MV-4-11 (cell line): Measurements from ENCODE around the gene NR1I3.

Source experiments
- DNase-seq: peaks from one replicate; lab custom pipeline; 2025; lab: John Stamatoyannopoulos, UW

NR1I3 gene

DNA sequence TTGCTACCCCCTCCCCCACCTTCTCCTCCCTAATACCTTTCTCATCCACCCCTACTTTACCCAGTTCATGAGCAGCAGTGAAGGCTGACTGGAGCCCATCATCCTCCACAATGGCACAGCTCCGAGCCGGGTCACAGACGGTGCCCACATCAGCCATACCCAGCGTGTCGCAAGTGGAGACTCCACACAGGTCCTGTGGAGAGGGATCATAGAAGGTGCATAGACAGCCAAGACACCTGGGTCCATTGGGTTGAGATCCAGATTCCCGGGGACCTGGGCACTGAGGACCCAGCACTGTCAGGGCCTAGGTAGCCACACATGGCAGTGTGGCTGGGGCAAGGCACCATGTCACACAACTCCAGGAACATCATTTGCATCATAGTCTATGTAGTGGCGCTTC lies 41.9 kb downstream of the NR1I3 start:
- DNase-seq, result no peak

- peak; percentile 91 for DNase-seq
Observed at GRCh38 chr1:161195171-161195570, 42.8 kb downstream of the NR1I3 start.

- no peak for DNase-seq
Observed at GRCh38 chr1:161193561-161194235, 44.3 kb downstream of the NR1I3 start.

DNA sequence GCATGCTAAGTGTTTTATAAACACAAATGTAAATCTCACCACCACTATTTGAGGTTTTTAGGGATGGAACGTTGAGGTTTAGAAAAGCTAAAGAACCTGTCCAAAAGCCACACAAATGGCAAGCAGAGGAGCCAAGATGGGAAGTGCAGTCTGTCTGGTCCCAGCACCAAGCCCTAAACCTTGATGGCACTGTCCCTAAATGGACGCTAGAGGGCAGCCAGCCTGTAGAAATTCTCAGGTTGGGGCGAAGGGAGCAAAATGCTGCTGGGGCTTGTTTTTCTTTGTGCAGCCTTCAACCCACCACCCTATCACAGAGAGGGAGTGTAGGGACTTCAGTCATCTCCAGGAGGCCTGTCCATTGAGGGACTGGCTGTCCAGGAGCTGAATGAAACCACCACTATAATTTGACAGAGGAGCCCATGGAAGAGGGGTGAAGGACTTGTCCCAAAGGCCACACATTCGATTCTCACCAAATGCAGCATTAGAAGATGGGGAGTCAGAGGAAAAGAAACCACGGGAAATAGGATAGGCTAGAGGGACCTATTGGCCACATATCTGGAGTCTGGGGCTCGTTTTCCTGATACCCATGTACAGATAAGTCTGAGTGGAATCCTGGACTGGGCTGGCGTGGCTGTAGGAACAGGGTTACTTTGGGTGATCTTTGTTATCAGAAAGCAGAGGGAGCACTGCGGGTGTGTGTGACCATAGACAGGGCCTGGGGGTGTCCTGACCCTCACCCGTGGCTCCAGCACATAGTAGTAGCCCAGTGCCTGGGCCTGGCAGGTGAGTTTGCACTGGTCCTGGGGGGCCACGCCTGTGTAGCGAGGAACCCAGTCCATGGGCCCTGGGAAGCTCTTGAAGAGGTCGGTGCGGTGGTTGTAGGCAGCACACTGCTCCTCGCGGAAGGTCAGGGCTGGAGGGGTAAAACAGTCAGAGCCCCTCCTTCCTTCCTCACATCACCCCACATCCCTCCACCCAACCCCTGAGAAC lies 45.2 kb downstream of the NR1I3 start:
- DNase-seq, result peak; percentile 77

DNA sequence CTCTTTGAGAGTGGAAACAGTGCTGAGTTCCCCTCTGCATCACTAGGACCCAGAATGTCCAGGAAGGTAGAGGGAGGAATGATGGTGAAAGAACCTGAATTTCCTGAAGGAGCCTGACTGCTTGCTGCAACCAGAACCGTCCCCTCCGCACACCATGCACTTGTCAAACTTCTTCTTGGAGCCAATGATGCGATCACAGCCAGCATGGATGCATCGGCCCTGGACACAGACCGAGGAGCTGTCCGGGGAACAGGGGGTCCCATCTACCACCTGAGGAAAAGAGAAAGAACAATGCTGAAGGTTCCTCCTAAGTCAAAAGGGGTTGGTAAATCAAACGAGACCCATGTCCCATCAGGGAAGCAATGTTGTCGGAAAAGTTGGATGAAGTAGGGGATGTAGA lies 46.0 kb downstream of the NR1I3 start:
- no peak for DNase-seq

DNA sequence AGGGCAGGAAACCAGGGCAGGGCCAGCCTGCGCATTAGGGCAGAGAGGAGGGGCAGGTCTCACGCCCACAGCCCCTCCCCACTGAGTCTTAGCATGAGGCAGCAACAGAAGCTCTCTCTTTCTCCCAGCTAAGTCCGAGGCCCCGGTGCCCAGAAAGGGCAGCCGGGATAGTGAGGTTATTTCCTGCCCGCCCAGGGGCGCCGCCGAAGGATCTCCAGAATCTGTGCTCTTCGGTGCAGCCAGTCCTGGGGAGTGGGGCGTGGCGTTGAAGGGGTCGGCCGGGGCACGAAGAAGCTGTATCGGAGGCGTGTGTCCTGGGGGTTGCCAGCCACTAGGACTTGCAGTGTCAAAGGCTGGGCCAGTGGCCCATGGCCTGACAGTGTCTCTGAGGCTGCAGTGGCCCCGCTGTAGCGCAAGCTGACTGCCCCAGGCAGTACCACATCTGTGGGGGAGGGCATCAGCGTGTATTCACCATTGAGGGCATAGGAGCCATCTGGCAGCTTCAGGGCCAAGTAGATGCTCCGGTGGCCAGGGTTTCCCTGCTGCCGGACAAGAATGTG lies 47.0 kb downstream of the NR1I3 start:
- DNase-seq, result no peak

GRCh38 chr1:161189036-161189435 lies 49.0 kb downstream of the NR1I3 start:
- no peak for DNase-seq

GRCh38 chr1:161188381-161188780 lies 49.6 kb downstream of the NR1I3 start:
- no peak for DNase-seq

GRCh38 chr1:161187311-161187710 lies 50.7 kb downstream of the NR1I3 start:
- DNase-seq, result no peak

- DNase-seq, result peak; percentile 100
Observed at GRCh38 chr1:161185732-161186311, 52.2 kb downstream of the NR1I3 start.

- DNase-seq, result peak; percentile 99
Observed at GRCh38 chr1:161185282-161185682, 52.7 kb downstream of the NR1I3 start.

- peak; percentile 86 for DNase-seq
Observed at GRCh38 chr1:161182214-161182613, 55.8 kb downstream of the NR1I3 start.

GRCh38 chr1:161180639-161181038 lies 57.4 kb downstream of the NR1I3 start:
- DNase-seq, result peak; percentile 55

DNA sequence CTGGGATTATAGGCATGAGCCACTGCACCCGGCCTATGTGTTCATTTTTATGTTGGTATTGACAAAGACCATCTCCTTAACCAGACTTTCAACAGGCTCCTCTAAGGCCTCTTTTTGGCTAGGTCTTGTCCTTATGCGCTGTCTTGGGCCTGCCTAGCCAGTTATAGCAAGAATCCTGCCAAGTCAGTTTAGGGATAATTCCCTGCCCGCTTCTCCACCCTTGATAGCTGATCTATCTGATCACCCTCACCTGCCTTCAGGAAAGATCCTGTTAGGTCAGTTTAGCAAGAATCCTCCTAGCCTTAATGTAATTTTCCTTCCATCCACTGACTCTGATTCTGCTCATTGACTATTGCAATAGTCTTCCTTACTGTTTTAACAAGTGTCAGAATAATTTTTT lies 58.3 kb downstream of the NR1I3 start:
- no peak for DNase-seq
